Heart right ventricle (tissue), 16 donors: Measurements from ENCODE around the gene MRPL1. TPM values are rescaled to one million over a fixed set of nuclear protein-coding genes. Genes with fewer than 3 reads are reported as not detected.

Experiments
- ATAC-seq, 8 donors: fragments of 200-7000 bp; cut with Tn5 transposase; one replicate each; pipeline ENCODE4 v1.9.1; 2020; ENCODE audit warnings: mild to moderate bottlenecking in 8 of 8, moderate library complexity in 8 of 8, moderate number of reproducible peaks in 1 of 8
- DNase-seq, 2 donors: peaks; one replicate each; pipeline ENCODE4 v3.0.0-alpha.2; 2020
- H3K27ac ChIP-seq, 10 donors: fragments of 200-600 bp; sonication (generic) in 2 of 10; one replicate each; pipeline versions ENCODE4 v1.5.0 to v1.8.0; 2020 to 2022; ENCODE audit warnings: mild to moderate bottlenecking in 3 of 10
- H3K27me3 ChIP-seq, 7 donors: fragments of 200-600 bp; one replicate each; pipeline ENCODE4 v1.8.0; 2021 to 2022; ENCODE audit warnings: mild to moderate bottlenecking in 2 of 7
- H3K36me3 ChIP-seq, 9 donors: fragments of 200-600 bp; sonication (generic) in 1 of 9; one replicate each; pipeline versions ENCODE4 v1.5.0 to v1.8.0; 2020 to 2022; ENCODE audit warnings: mild to moderate bottlenecking in 2 of 9
- H3K4me1 ChIP-seq, 9 donors: fragments of 200-600 bp; sonication (generic) in 1 of 9; one replicate each; pipeline versions ENCODE4 v1.5.0 to v1.8.0; 2020 to 2022; ENCODE audit warnings: mild to moderate bottlenecking in 4 of 9
- H3K4me3 ChIP-seq, 10 donors: fragments of 200-600 bp; sonication (generic) in 2 of 10; one replicate each; pipeline versions ENCODE4 v1.5.0 to v1.8.0; 2020 to 2022; ENCODE audit warnings: mild to moderate bottlenecking in 7 of 10, moderate library complexity in 2 of 10
- H3K9me3 ChIP-seq, 11 donors: fragments of 200-600 bp in 10 of 11; sonication (generic) in 2 of 11; one replicate each; pipeline versions ENCODE4 v1.5.0 to v1.8.0; 2013 to 2022; ENCODE audit warnings: mild to moderate bottlenecking in 2 of 11, control low read depth in 1 of 11, moderate library complexity in 1 of 11
- WGBS, 2 donors: extraction: QIAGEN DNeasy Blood & Tissue Kit; methylation state at CpG; one replicate each; pipeline ENCODE4 v1.1.7; 2013; ENCODE audit warnings: inconsistent platforms in 1 of 2; 5-methylcytosine and 5-hydroxymethylcytosine counted together
- intact Hi-C, 10 donors: fragments of 100-400 bp; cut with DNase I; formaldehyde crosslinking; loops; one replicate each; pipeline versions ENCODE4 v1.11.1 to v1.14.2; 2022
- polyA plus RNA-seq, 2 donors: library from polyadenylated mRNA; stranded (reverse); fragments of 200-250 nt; gene quantifications; one replicate each; pipeline ENCODE4 v1.2.3, GENCODE V29; 2013
- total RNA-seq, 10 donors: library from RNA; stranded (reverse); fragmentation: NEBNext Ultra II Directional in 3 of 10; extraction: Animal tissue kit (Norgen Biotek cat#: 25700) in 3 of 10; gene quantifications; one replicate each; pipeline versions ENCODE4 v1.2.1 to v1.2.4, GENCODE V29; 2021 to 2023
- TF ChIP-seq, protein P1 (sequence below), 9 donors: fragments of 200-600 bp; sonication (generic) in 2 of 9; IDR thresholded peaks; one replicate each; pipeline versions ENCODE4 v1.5.0 to v1.8.0; 2021 to 2022; ENCODE audit warnings: antibody characterized with exemption in 9 of 9, mild to moderate bottlenecking in 5 of 9, moderate library complexity in 1 of 9
- donor health status: Arrhythmogenic right ventricular cardiomyopathy.
- donor health status: ischemic (EF 13 %, LVEDD 7.1; RV severe dilation, severe dysfunction).
- donor health status: healthy with polysubstance abuse.
- donor health status: DM: no; HTN: yes; CAD: no.
- donor health status: DM: no; HTN: no; CAD: no.
- donor health status: ischemic (EF 25% LVEDD 6.9; RV normal size, moderate dysfunction).
- donor health status: ischemic (EF 25% LVEDD 5.7; RV mildly dilated, moderate dysfunction).
- donor health status: healthy.
- donor health status: DM: yes; HTN: yes; CAD: no.
- donor health status: Ischemic cardiomyopathy.
- donor health status: ischemic (EF 35%, LVEDD 5.7; RV mildly dilated, moderate dysfunction).
- donor health status: nonischemic (EF 11% LVEDD 7.7; RV severe dilation, severe dysfunction).
- donor health status: DM: yes; HTN: yes; CAD: no.
- donor health status: PGD.
- donor health status: ischemic (EF 29% LVEDD 5.4; RV normal size, mild dysfunction).
- donor health status: nonischemic (EF 23%, LVEDD 6.1; RV moderate dilation, normal function).

The MRPL1 gene
- total and polyA plus RNA-seq, 12 donors = 29.1 to 57.6 (median 45.8) TPM

GRCh38 chr4:77819404-77819842 is 43.2 kb upstream of the MRPL1 start:
- Histone ChIP-seq H3K4me3 (peak overlapping the region; percentile 81 to 95 (median 94)), H3K36me3 (no peaks in the 10 kb centered on the region), H3K4me1 (peaks cover 4 to 55% (median 49%) of the 10 kb centered on the region in 9 donors), H3K27me3 (no peaks in the 10 kb centered on the region), H3K9me3 (no peaks in the 10 kb centered on the region), H3K27ac (peak overlapping the region; percentile 85 to 99 (median 98))
- intact Hi-C loops = loop anchor here in 8 of 10 donors (2.0 to 10.0 kb wide), 7 partner anchors 38 to 105 kb away; partner anchors contain the start of gene MRPL1 (in 4 of the 8)
- 0 to 1% methylated on average over 41 to 66 of the region's 66 CpGs for WGBS, 2 donors
- DNase-seq = peak in 1 of 2 donors; percentile 80
- TF ChIP-seq, protein P1, sequence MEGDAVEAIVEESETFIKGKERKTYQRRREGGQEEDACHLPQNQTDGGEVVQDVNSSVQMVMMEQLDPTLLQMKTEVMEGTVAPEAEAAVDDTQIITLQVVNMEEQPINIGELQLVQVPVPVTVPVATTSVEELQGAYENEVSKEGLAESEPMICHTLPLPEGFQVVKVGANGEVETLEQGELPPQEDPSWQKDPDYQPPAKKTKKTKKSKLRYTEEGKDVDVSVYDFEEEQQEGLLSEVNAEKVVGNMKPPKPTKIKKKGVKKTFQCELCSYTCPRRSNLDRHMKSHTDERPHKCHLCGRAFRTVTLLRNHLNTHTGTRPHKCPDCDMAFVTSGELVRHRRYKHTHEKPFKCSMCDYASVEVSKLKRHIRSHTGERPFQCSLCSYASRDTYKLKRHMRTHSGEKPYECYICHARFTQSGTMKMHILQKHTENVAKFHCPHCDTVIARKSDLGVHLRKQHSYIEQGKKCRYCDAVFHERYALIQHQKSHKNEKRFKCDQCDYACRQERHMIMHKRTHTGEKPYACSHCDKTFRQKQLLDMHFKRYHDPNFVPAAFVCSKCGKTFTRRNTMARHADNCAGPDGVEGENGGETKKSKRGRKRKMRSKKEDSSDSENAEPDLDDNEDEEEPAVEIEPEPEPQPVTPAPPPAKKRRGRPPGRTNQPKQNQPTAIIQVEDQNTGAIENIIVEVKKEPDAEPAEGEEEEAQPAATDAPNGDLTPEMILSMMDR (IDR thresholded peaks at IDR 0.05) = no peak
- ATAC-seq = peak in 7 of 8 donors; percentile 1 to 33 (median 8)

- Histone ChIP-seq H3K4me3 (peak overlapping the region; percentile 81 to 95 (median 94)), H3K4me1 (peaks cover 4 to 49% (median 42%) of the 10 kb centered on the region in 9 donors)
- intact Hi-C loops = loop anchor here in 8 of 10 donors (1.0 to 10.0 kb wide), 8 partner anchors 37 to 105 kb away; partner anchors contain the start of gene MRPL1 (in 7 of the 8)
Observed at GRCh38 chr4:77819843-77820648, 42.6 kb upstream of the MRPL1 start.

DNA sequence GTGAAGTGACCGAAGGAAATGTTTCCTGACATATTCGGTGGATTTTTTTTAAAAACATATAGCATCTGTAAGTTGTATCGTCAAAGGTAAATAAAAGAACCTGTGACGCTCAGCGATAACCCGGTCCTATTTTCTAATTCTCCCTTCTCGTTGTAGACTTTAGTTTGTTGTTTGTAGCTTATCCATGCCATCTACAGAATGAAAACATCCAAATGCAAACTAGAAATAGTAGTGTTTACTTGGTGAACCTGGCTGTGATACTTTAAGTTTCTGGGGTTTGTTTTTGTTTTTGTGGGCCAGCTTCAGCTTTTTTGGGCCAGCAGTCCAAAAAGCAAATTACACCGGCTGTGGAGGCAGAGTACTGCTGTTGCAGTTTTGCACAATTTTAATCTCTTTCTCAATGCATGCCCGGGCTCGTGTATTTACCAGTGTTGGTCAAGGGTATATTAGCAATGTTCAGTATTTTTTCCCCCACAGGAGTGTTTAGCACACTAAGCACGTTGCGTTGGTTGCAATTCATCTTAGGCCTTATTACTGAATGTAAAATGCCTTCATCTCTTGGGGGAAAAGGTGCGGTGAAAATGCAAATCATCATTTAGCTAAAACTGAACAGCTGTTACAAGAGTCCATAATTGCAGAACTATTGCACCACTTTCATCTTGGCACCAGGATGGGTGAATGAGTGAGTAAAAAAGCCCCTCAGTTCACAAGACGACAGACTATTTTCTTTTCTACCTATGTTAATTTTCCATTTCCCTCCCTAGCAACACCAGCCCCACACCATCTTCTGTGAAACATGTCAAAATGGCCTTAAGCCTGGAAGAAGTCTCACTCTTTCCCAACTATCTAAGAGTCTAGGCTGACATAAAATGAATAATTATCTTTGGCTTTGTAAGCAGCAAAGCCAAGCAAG is 41.7 kb upstream of the MRPL1 start:
- H3K36me3 ChIP-seq = no peaks in the 10 kb centered on the region
- DNase-seq = no peak
- 13 to 17% methylated on average over 14 of the region's 14 CpGs for WGBS, 2 donors
- H3K27ac ChIP-seq = peak overlapping the region; percentile 85 to 99 (median 98)
- H3K27me3 ChIP-seq = no peaks in the 10 kb centered on the region
- TF ChIP-seq, protein P1 (IDR thresholded peaks at IDR 0.05) = no peak
- no peak for ATAC-seq
- peaks cover 0 to 41% (median 34%) of the 10 kb centered on the region in 9 donors for H3K4me1 ChIP-seq
- peak overlapping the region; percentile 81 to 95 (median 94) for H3K4me3 ChIP-seq
- H3K9me3 ChIP-seq = no peaks in the 10 kb centered on the region
- intact Hi-C loops = loop anchor here in 4 of 10 donors (1.0 to 2.0 kb wide), 3 partner anchors 35 to 42 kb away; partner anchors contain the start of gene MRPL1 (in 3 of the 4)

More at GRCh38 chr4:77819843-77820648, 42.6 kb upstream of the MRPL1 start:
- WGBS, 2 donors = 0 to 1% methylated on average over 76 to 81 of the region's 81 CpGs
- ATAC-seq (peak; percentile 93 to 97 (median 96)), DNase-seq (peak; percentile 93 to 94)
- Histone ChIP-seq H3K27me3 (no peaks in the 10 kb centered on the region), H3K9me3 (no peaks in the 10 kb centered on the region), H3K36me3 (no peaks in the 10 kb centered on the region), H3K27ac (peak overlapping the region; percentile 85 to 99 (median 98))
- TF ChIP-seq, protein P1 (IDR thresholded peaks at IDR 0.05) = peak in 1 of 9 donors; percentile 15
